HEK293 (cell line): ENCODE measurements around the gene SYNJ2.

Experiments
- CTCF ChIA-PET: fragments of 350-600 bp; formaldehyde crosslinking; extraction: SDS; loops from one replicate; lab custom pipeline; 2021; ENCODE audit warnings: antibody characterized with exemption; lab: Yijun Ruan, JAX
- POLR2A ChIA-PET: fragments of 300-600 bp; formaldehyde crosslinking; extraction: SDS; loops from one replicate; lab custom pipeline; 2020; ENCODE audit warnings: antibody characterized with exemption, inconsistent platforms; lab: Yijun Ruan, JAX
- H3K27ac ChIP-seq: fragments of 200-500 bp; sonication (Bioruptor generic); 2 replicates; pipeline ENCODE4 v1.5.1; 2014; ENCODE audit warnings: low read depth, low read length, control low read depth, inconsistent platforms; ENCODE audit errors: extremely low read depth
- H3K36me3 ChIP-seq, 2 experiments: fragments of 200-500 bp in 1 of 2; sonication (Bioruptor generic) in 1 of 2; 1 replicate in 1 of 2; 2 replicates in 1 of 2; pipeline ENCODE4 v1.5.1; 2014 to 2017; ENCODE audit warnings: inconsistent platforms in 2 of 2, low read length in 2 of 2; ENCODE audit not compliant: control insufficient read depth in 2 of 2, insufficient read depth in 1 of 2
- H3K4me1 ChIP-seq: fragments of 200-500 bp; sonication (Bioruptor generic); 2 replicates; pipeline ENCODE4 v1.5.1; 2014; ENCODE audit warnings: mild to moderate bottlenecking, low read length, inconsistent platforms; ENCODE audit not compliant: control insufficient read depth, insufficient read depth
- H3K4me3 ChIP-seq: 2 replicates; pipeline ENCODE4 v1.5.1; 2011; ENCODE audit warnings: low read depth, mild to moderate bottlenecking, control low read depth, low read length, moderate library complexity
- H3K9me3 ChIP-seq: fragments of 200-500 bp; sonication (Bioruptor generic); 2 replicates; pipeline ENCODE4 v1.5.1; 2014; ENCODE audit warnings: low read depth, low read length, inconsistent platforms; ENCODE audit not compliant: control insufficient read depth, insufficient read depth
- CTCF ChIP-seq: fragments of 450-650 bp; formaldehyde crosslinking; IDR thresholded peaks from 2 replicates; pipeline ENCODE4 v1.5.1; 2016; ENCODE audit warnings: missing biosample characterization, missing genetic modification characterization
- KLF1 ChIP-seq: fragments of 450-650 bp; formaldehyde crosslinking; IDR thresholded peaks from 2 replicates; pipeline ENCODE4 v1.5.1; 2016; ENCODE audit warnings: missing biosample characterization, missing genetic modification characterization
- KLF10 ChIP-seq: fragments of 450-650 bp; IDR thresholded peaks from 2 replicates; pipeline ENCODE4 v1.5.1; 2018; ENCODE audit warnings: missing biosample characterization, mild to moderate bottlenecking, missing genetic modification characterization
- OSR2 ChIP-seq: fragments of 450-650 bp; formaldehyde crosslinking; IDR thresholded peaks from 2 replicates; pipeline ENCODE4 v1.5.1; 2016; ENCODE audit warnings: missing biosample characterization, missing genetic modification characterization
- PRDM1 ChIP-seq: fragments of 450-650 bp; formaldehyde crosslinking; IDR thresholded peaks from 2 replicates; pipeline ENCODE4; 2016; ENCODE audit warnings: missing biosample characterization, missing genetic modification characterization
- PRDM2 ChIP-seq: fragments of 450-650 bp; formaldehyde crosslinking; IDR thresholded peaks from 2 replicates; pipeline ENCODE4 v1.5.1; 2016; ENCODE audit warnings: missing biosample characterization, missing genetic modification characterization, borderline replicate concordance
- SETDB1 ChIP-seq: IDR thresholded peaks from one replicate; pipeline ENCODE4 v1.6.1; 2017; ENCODE audit warnings: mild to moderate bottlenecking, low read length, moderate library complexity, mixed read lengths; ENCODE audit not compliant: insufficient read length
- SP7 ChIP-seq: fragments of 450-650 bp; formaldehyde crosslinking; IDR thresholded peaks from 2 replicates; pipeline ENCODE4 v1.5.1; 2016; ENCODE audit warnings: missing biosample characterization, missing genetic modification characterization
- ZIC2 ChIP-seq: fragments of 450-650 bp; formaldehyde crosslinking; IDR thresholded peaks from 2 replicates; pipeline ENCODE4 v1.5.1; 2016; ENCODE audit warnings: missing biosample characterization, missing genetic modification characterization
- ZNF146 ChIP-seq: fragments of 450-650 bp; formaldehyde crosslinking; IDR thresholded peaks from 2 replicates; pipeline ENCODE4 v1.5.1; 2016; ENCODE audit warnings: missing biosample characterization, missing genetic modification characterization
- ZNF157 ChIP-seq: fragments of 450-650 bp; formaldehyde crosslinking; IDR thresholded peaks from 2 replicates; pipeline ENCODE4 v1.5.1; 2016; ENCODE audit warnings: missing biosample characterization, missing genetic modification characterization
- ZNF354C ChIP-seq: fragments of 450-650 bp; formaldehyde crosslinking; IDR thresholded peaks from 2 replicates; pipeline ENCODE4 v1.5.1; 2016; ENCODE audit warnings: missing biosample characterization, missing genetic modification characterization, low read depth, borderline replicate concordance
- ZNF362 ChIP-seq: fragments of 450-650 bp; formaldehyde crosslinking; IDR thresholded peaks from 2 replicates; pipeline ENCODE4 v1.5.1; 2016; ENCODE audit warnings: missing biosample characterization, missing genetic modification characterization
- ZNF366 ChIP-seq: fragments of 450-650 bp; formaldehyde crosslinking; conservative IDR thresholded peaks from 2 replicates; pipeline ENCODE4 v1.5.1; 2016; ENCODE audit warnings: missing biosample characterization, missing genetic modification characterization
- ZNF433 ChIP-seq: fragments of 450-650 bp; formaldehyde crosslinking; IDR thresholded peaks from 2 replicates; pipeline ENCODE4 v1.5.1; 2016; ENCODE audit warnings: missing biosample characterization, missing genetic modification characterization, low read depth
- ZNF548 ChIP-seq: fragments of 450-650 bp; formaldehyde crosslinking; IDR thresholded peaks from 2 replicates; pipeline ENCODE4 v1.5.1; 2016; ENCODE audit warnings: missing biosample characterization, missing genetic modification characterization
- ZNF558 ChIP-seq: fragments of 450-650 bp; formaldehyde crosslinking; IDR thresholded peaks from 2 replicates; pipeline ENCODE4 v1.5.1; 2016; ENCODE audit warnings: missing biosample characterization, missing genetic modification characterization
- ZNF560 ChIP-seq: fragments of 450-650 bp; formaldehyde crosslinking; IDR thresholded peaks from 2 replicates; pipeline ENCODE4 v1.5.1; 2017; ENCODE audit warnings: missing biosample characterization, missing genetic modification characterization, borderline replicate concordance
- ZNF658 ChIP-seq: fragments of 450-650 bp; formaldehyde crosslinking; IDR thresholded peaks from 2 replicates; pipeline ENCODE4; 2016; ENCODE audit warnings: missing biosample characterization, missing genetic modification characterization
- ZNF776 ChIP-seq: fragments of 450-650 bp; formaldehyde crosslinking; IDR thresholded peaks from 2 replicates; pipeline ENCODE4 v1.5.0; 2017; ENCODE audit warnings: missing biosample characterization, missing genetic modification characterization, borderline replicate concordance
- ZNF791 ChIP-seq: fragments of 450-650 bp; formaldehyde crosslinking; IDR thresholded peaks from 2 replicates; pipeline ENCODE4 v1.5.1; 2016; ENCODE audit warnings: missing biosample characterization, missing genetic modification characterization
- TF ChIP-seq, protein P1 (sequence below): fragments of 450-650 bp; formaldehyde crosslinking; optimal IDR thresholded peaks from 2 replicates; pipeline ENCODE3; 2016; ENCODE audit warnings: missing biosample characterization, mild to moderate bottlenecking, missing genetic modification characterization
- TF ChIP-seq, protein P2 (sequence below): fragments of 450-650 bp; formaldehyde crosslinking; IDR thresholded peaks from 2 replicates; pipeline ENCODE4 v1.5.1; 2016; ENCODE audit warnings: missing biosample characterization, missing genetic modification characterization

Gene SYNJ2

GRCh38 chr6:158068893-158069799 is 87.5 kb downstream of the SYNJ2 start:
- ChIA-PET POLR2A (interaction anchor here (0.5 kb wide), 1 partner anchor 391 kb away, joined by 3 read pairs; no protein-coding TSS in a partner anchor), CTCF (interaction anchor here (0.9 to 4.5 kb wide), 4 partner anchors 14 to 43 kb away, joined by 3 to 24 read pairs (median 6); no protein-coding TSS in a partner anchor)
- Histone ChIP-seq H3K36me3 (peaks cover 0 to 78% of the 10 kb centered on the region in 2 experiments; a peak in 2 of 3 replicates), H3K4me1 (no peaks in the 10 kb centered on the region), H3K9me3 (no peaks in the 10 kb centered on the region), H3K27ac (no peak overlapping the region), H3K4me3 (no peak overlapping the region)
- no peak for TF ChIP-seq OSR2
- no peak for TF ChIP-seq PRDM2 (tag by site-specific recombination)
- no peak for TF ChIP-seq ZNF362 (tag by site-specific recombination)
- TF ChIP-seq KLF10 (tag by site-specific recombination), result no peak
- TF ChIP-seq KLF1 (tag by site-specific recombination), result peak; percentile 33; the same call in 1 of the 2 replicates
- no peak for TF ChIP-seq ZNF157 (tag by site-specific recombination)
- TF ChIP-seq ZNF791, result no peak
- no peak for TF ChIP-seq ZNF146 (tag by site-specific recombination)
- no peak for TF ChIP-seq ZNF558 (tag by site-specific recombination)
- peak; percentile 58 for TF ChIP-seq ZIC2 (tag by site-specific recombination)
- no peak for TF ChIP-seq ZNF354C (tag by site-specific recombination)
- no peak for TF ChIP-seq ZNF433
- peak; percentile 76 for TF ChIP-seq PRDM1 (tag by site-specific recombination)
- TF ChIP-seq ZNF776 (tag by site-specific recombination), result no peak
- TF ChIP-seq CTCF (tag by site-specific recombination), result no peak
- TF ChIP-seq ZNF658 (tag by site-specific recombination), result no peak
- TF ChIP-seq, protein P1, sequence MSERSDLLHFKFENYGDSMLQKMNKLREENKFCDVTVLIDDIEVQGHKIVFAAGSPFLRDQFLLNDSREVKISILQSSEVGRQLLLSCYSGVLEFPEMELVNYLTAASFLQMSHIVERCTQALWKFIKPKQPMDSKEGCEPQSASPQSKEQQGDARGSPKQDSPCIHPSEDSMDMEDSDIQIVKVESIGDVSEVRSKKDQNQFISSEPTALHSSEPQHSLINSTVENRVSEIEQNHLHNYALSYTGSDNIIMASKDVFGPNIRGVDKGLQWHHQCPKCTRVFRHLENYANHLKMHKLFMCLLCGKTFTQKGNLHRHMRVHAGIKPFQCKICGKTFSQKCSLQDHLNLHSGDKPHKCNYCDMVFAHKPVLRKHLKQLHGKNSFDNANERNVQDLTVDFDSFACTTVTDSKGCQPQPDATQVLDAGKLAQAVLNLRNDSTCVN (tag by site-specific recombination), result no peak
- TF ChIP-seq, protein P2, sequence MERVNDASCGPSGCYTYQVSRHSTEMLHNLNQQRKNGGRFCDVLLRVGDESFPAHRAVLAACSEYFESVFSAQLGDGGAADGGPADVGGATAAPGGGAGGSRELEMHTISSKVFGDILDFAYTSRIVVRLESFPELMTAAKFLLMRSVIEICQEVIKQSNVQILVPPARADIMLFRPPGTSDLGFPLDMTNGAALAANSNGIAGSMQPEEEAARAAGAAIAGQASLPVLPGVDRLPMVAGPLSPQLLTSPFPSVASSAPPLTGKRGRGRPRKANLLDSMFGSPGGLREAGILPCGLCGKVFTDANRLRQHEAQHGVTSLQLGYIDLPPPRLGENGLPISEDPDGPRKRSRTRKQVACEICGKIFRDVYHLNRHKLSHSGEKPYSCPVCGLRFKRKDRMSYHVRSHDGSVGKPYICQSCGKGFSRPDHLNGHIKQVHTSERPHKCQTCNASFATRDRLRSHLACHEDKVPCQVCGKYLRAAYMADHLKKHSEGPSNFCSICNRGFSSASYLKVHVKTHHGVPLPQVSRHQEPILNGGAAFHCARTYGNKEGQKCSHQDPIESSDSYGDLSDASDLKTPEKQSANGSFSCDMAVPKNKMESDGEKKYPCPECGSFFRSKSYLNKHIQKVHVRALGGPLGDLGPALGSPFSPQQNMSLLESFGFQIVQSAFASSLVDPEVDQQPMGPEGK (tag by site-specific recombination), result peak; percentile 20; the same call in 1 of the 2 replicates
- no peak for TF ChIP-seq ZNF560 (tag by site-specific recombination)
- TF ChIP-seq ZNF548, result no peak
- no peak for TF ChIP-seq ZNF366 (tag by site-specific recombination)
- peak; percentile 25; the same call in 1 of the 2 replicates for TF ChIP-seq SP7 (tag by site-specific recombination)
- TF ChIP-seq SETDB1, result no peak
